AG04450 (cell line): ENCODE data around the gene NEUROD6. TPM values are rescaled to one million over a fixed set of nuclear protein-coding genes. Genes with fewer than 3 reads are reported as not detected.

Source experiments
- CTCF ChIA-PET: fragments of 300-600, 350-600 bp; formaldehyde crosslinking; extraction: SDS; loops from one replicate; lab custom pipeline; 2022; ENCODE audit warnings: antibody characterized with exemption, inconsistent platforms; lab: Charles Lee
- POLR2A ChIA-PET: fragments of 350-600 bp; formaldehyde crosslinking; extraction: SDS; loops from one replicate; lab custom pipeline; 2021; ENCODE audit warnings: antibody characterized with exemption, inconsistent platforms; lab: Yijun Ruan, JAX
- DNase-seq: peaks from one replicate; pipeline ENCODE4 v3.0.0-alpha.2; 2011; ENCODE audit warnings: low read depth, low spot score
- H3K27ac ChIP-seq: one replicate; pipeline ENCODE4 v1.5.1; 2012; ENCODE audit warnings: low read depth, low read length, control low read depth
- H3K27me3 ChIP-seq: one replicate; pipeline ENCODE4 v1.6.0; 2012; ENCODE audit warnings: low read length; ENCODE audit not compliant: control insufficient read depth, insufficient read depth
- H3K4me3 ChIP-seq: 2 replicates; pipeline ENCODE4 v1.5.1; 2011; ENCODE audit warnings: mild to moderate bottlenecking, low read depth, low read length, control low read depth
- H3K9me3 ChIP-seq: 2 replicates; pipeline ENCODE4 v1.5.1; 2012; ENCODE audit warnings: low read length; ENCODE audit not compliant: control insufficient read depth, insufficient read depth
- CTCF ChIP-seq: IDR thresholded peaks from 2 replicates; pipeline ENCODE4 v1.5.1; 2011; ENCODE audit warnings: low read depth, low read length, control low read depth, inconsistent platforms
- polyA plus RNA-seq: library from polyadenylated mRNA; depleted of rRNA; stranded (reverse); fragments of >200 nt; gene quantifications from 2 replicates; pipeline ENCODE4 v1.2.3, GENCODE V29; 2011

Gene NEUROD6
- polyA plus RNA-seq, 1 experiment = not detected

DNA sequence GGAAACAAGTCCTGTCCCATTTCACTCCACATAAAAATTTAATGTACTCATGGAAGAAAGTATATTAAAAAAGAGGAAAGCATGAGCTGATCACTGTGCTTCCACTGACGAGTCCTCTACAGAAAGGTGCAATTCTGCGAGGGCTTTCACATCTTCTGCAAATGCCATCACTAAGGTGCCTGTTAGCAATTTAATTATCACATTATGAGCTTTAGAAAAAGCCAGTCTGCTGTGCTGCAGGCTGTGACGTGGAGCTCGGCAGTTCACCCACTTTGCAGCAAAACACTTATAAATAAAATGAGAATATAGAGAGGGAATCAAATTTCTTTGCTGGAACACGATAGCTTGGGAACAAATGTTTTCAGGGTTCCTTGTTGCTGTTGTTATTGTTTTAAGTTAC, 22.5 kb upstream of the NEUROD6 start:
- Histone ChIP-seq H3K4me3 (no peak overlapping the region), H3K27ac (no peak overlapping the region), H3K9me3 (no peaks in the 10 kb centered on the region), H3K27me3 (no peaks in the 10 kb centered on the region)
- DNase-seq = no peak
- CTCF ChIA-PET = interaction anchor here (0.9 kb wide), 1 partner anchor 9 kb away, joined by 3 read pairs; no protein-coding TSS in a partner anchor
- TF ChIP-seq CTCF = no peak
- POLR2A ChIA-PET = no interaction called here

GRCh38 chr7:31362401-31362800, 21.9 kb upstream of the NEUROD6 start:
- Histone ChIP-seq H3K4me3 (no peak overlapping the region), H3K27me3 (no peaks in the 10 kb centered on the region), H3K27ac (no peak overlapping the region), H3K9me3 (no peaks in the 10 kb centered on the region)
- ChIA-PET POLR2A (no interaction called here), CTCF (no interaction called here)
- TF ChIP-seq CTCF = no peak
- no peak for DNase-seq

DNA sequence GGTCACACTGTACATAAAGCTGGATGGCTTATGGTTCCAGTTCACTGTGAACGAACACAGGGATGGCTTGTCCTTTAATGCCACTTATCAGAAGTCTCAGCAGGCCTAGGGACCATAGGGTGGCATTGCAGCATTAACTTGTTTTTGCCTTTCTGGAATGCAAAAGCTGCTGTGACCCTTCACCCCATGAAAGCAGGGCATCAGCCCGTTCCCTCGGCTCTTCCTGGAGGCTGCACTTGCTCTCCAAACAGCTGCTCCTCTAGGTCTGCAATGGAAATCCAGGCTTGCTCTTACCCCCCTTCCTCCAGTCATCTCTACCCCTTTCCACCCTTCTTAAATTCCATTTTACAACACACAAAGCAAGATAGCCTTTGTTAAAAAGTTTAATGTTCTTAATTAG, 17.9 kb upstream of the NEUROD6 start:
- no peak overlapping the region for H3K27ac ChIP-seq
- no peaks in the 10 kb centered on the region for H3K9me3 ChIP-seq
- POLR2A ChIA-PET = no interaction called here
- TF ChIP-seq CTCF = no peak
- H3K27me3 ChIP-seq = no peaks in the 10 kb centered on the region
- no peak for DNase-seq
- CTCF ChIA-PET = no interaction called here
- H3K4me3 ChIP-seq = no peak overlapping the region

- Histone ChIP-seq H3K27ac (no peak overlapping the region), H3K27me3 (no peaks in the 10 kb centered on the region), H3K9me3 (no peaks in the 10 kb centered on the region), H3K4me3 (no peak overlapping the region)
- no peak for DNase-seq
- ChIA-PET POLR2A (no interaction called here), CTCF (no interaction called here)
- no peak for TF ChIP-seq CTCF
Observed at GRCh38 chr7:31345421-31345820, 4.9 kb upstream of the NEUROD6 start.

GRCh38 chr7:31343516-31344305, 3.2 kb upstream of the NEUROD6 start:
- TF ChIP-seq CTCF = no peak
- Histone ChIP-seq H3K9me3 (no peaks in the 10 kb centered on the region), H3K4me3 (no peak overlapping the region), H3K27me3 (no peaks in the 10 kb centered on the region), H3K27ac (no peak overlapping the region)
- no peak for DNase-seq
- ChIA-PET CTCF (no interaction called here), POLR2A (no interaction called here)
